ENCODE results near the gene FOXO6. TPM values are rescaled to one million over a fixed set of nuclear protein-coding genes. Genes with fewer than 3 reads are reported as not detected.

The FOXO6 gene
- total RNA-seq, 1 donor from 2014 or later = not detected

DNA sequence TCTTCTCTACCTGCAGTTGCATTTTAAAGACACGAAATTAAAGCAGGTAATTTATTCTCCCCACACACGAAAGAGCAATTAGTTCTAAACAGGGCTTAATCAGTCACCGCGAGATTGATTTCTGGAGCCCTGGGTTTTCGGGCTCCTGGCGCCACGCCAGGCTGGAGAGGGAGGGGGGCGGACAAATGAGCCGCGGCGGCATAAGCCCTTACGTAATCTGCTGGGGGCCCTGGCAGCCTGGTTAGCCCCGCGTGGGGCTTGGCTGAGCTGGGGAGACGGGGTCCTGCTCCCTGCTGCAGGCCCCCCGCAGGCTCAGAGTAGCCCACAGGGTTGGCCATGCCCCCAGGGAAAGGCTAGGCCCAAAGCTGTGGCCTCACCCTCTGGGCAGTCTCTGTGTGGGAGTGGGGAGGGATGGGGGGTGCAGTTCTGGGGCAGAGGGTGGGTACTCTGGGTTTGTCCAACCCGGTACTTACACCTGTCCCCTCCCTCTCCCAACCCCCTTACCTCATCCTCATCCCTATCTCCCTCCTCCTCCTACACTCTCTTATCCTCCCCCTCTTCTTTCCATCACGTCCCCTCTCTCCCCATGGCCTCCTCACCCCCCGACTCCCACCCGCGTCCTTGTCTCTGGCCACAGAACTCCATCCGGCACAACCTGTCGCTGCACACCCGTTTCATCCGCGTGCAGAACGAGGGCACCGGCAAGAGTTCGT, 19.9 kb downstream of the FOXO6 start:
- DNase-seq (ENCODE audit: low spot score) = no peak

DNA sequence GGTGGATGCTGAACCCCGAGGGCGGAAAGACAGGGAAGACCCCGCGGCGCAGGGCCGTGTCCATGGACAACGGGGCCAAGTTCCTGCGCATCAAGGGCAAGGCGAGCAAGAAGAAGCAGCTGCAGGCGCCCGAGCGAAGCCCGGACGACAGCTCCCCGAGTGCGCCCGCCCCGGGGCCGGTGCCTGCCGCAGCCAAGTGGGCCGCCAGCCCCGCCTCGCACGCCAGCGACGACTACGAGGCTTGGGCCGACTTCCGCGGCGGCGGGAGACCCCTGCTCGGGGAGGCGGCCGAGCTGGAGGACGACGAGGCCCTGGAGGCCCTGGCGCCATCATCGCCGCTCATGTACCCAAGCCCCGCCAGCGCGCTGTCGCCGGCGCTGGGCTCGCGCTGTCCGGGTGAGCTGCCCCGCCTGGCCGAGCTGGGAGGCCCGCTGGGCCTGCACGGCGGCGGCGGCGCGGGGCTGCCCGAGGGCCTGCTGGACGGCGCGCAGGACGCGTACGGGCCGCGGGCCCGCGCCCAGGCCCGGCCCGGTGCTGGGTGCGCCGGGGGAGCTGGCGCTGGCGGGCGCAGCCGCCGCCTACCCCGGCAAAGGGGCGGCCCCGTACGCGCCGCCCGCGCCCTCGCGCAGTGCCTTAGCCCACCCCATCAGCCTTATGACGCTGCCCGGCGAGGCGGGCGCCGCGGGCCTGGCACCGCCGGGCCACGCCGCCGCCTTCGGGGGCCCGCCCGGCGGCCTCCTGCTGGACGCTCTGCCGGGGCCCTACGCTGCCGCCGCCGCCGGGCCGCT, 20.7 kb downstream of the FOXO6 start:
- no peak for DNase-seq (ENCODE audit: low spot score)

DNA sequence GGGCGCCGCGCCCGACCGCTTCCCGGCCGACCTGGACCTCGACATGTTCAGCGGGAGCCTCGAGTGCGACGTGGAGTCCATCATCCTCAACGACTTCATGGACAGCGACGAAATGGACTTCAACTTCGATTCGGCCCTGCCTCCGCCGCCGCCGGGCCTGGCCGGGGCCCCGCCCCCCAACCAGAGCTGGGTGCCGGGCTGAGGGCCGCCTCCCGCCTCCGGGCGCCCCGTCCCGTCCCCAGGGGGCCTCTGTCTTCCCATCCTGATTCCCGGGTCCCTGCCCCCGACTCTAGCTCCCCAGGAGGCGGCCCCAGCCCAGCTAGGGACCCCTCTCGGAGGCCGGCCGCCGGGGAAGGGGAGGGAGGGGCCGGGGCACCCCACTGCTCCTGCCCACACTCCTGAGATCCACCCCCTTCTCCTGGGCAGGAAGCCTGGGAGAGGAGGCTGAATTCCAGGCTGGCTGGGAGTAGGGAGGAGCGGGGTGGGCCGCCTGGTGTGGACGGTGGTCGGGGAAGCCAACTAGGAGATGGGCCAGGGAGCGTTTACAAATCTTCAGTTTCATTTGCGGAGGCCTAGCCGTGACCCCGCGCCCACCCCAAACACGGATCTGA, 21.4 kb downstream of the FOXO6 start:
- DNase-seq (ENCODE audit: low spot score) = peak; percentile 91

DNA sequence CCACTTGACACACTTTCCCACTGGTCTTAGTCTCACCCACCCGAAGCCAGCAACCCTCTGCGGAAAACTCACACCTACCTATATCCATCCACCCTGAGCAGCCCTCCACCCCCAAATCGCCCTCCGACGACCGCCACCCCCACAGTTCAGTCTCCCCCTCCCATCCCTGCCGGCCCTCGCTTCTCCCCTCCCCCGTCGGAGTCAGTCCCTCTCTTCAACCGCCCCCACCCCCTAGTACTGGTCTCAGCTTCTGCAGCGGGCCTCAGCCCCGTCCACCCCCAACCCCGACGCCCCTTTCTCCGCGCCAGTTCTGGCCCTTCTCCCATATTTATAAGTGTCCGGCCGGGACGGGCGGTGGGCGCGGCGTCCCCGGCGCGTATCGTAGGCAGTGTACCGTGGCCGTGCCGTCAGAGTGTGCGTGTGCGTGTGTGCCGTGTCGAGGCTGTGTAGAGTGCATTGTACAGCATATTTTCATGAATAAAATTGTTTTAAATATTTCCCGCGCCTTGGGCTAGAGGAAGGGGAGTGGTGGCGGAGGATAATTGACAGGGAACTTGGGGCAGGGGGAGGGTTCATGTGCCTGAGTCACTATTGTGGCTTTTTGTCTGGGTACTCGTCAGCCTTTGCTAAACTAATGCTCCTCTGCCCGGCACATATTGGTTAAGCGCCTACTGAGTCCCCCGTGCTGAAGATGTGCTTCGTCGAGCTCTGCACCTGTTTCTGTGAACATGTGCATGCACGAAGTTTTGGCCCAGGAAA, 22.0 kb downstream of the FOXO6 start:
- no peak for DNase-seq (ENCODE audit: low spot score)

DNA sequence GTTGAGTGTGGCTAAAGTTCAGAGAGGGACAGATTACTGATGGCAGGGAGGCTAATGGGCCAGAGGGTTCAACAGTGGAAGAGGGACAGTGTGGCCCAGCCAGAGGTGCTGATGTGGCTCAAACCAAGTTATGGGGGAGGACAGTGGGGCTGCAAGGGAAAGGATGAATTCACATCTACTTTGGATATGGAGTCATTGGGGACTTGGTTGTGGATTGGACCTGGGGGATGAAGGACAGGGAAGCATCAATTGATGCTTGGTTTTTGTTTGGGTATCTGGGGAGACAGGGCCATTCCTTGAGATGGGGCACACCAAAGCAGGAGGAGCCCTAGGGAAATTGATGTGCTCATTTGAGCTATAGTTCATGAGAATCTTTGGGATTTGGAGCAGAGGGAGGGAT, 23.3 kb downstream of the FOXO6 start:
- no peak for DNase-seq (ENCODE audit: low spot score)

DNA sequence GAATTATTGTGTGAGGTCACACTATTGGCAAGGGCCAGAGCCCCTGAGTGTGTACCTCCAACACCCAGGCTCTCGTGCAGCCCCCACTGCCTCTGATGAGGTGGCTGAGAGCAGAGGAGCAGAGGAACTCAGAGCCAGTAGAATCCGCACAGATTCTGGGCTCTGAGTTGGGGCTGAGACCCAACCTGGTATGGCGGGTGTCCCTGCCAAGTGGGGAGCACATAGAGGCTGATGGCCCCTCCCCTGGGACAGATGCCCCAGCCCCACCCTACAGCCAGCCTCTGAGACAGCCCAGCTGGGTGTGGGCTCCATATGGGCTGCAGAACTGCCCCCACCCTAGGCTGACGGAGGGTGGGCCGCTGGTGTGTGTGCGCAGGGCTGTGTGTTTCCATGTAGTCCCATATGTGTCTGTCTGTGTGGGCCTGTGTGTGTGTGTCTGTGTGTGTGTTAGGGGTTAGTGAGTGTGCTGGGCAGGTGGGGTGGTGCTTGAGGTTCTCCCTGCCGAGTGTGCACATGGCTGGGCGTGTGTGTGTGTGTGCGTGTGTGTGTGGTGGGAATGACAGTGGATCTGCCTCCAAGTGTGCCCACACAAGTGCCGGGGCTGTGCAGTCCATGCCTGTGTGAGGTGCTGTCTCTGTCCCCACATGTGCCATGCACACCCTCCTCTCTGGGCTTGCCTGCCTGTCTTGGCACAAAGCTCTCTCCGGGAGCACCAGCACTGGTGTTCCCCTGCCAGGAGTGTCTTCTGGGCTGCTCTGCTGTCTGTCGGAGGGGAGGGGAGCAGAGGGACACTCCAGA, 24.4 kb downstream of the FOXO6 start:
- DNase-seq (ENCODE audit: low spot score) = no peak

DNA sequence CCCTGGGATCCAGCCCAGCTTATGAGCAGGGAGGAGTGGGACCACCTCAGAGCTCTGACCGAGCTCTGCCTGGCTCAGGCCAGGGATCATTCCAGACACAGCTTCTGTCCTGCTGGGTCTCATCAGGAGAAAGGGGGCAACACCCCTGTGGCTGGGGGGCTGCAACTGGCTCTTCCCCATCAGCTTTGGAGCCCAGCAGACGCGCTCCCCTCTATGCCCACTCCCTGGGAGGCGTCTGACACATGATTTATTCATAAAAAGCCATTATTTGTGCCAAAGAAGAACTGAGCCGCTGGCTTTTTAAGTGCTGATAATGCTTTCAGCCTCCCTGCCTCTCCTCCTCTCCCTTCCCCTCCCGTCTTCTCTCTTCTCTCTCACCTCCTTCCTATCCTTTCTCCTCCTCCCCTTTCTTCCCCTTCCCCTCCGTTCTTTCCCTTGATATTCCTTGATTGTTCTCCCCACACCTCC, 25.0 kb downstream of the FOXO6 start:
- no peak for DNase-seq (ENCODE audit: low spot score)

DNA sequence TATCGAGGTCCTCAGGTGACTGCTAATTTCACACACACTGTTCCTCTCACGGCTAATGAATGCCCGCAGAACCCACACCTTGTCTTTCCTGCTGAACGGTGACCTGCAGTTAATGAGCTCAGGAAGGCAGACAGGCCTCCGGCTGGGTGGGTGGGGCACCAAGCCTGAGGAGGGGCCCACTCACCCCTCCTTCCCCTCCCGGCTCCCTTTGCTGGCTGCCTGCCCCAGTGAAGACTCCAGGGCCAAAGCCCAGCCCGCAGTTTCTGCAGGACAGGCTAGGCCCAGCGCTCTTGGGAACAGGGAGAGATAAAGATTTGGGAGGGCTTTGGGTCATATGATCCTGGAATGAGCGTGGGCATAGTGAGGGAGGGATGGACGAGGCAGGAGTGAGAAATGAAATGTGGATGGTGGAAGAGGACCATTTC, 26.4 kb downstream of the FOXO6 start:
- no peak for DNase-seq (ENCODE audit: low spot score)

DNA sequence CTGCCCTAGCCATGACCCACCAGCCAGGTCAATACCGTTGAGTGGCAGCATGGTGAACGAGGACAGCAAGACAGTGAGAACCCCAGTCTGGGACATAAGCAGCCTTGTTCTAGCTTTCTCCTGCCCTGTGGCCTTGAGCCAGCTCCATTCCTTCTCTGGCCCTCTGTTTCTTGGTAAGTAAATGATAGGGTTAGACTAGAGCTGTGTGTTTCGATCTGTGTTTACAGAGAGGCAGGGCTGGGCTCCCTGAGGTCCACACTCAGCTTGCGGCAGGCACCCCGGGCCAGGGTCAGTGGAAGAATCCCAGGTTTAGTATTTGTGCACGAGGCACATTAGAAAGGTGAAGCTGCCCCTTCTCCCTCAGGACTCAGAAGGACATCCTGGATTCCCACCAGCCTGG, 27.3 kb downstream of the FOXO6 start:
- no peak for DNase-seq (ENCODE audit: low spot score)

DNA sequence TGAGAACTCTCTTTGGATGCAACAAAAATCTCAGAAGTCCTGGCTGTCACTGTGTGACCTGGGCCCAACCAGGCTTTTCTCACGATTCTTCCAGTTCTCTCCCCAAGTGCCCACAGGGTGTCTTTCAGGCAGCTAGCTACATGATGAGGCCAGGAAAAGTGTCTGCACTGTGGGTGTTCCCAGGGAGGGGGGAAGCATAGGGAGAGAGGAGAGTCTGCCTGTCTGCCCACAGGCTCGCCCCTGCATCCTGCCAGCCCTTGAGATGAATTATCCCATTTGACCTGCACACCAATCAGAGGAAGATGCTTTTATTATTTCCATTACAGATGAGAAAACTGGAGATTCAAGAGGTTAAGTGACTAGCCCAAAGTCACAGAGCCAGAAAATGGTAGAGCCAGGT, 27.8 kb downstream of the FOXO6 start:
- DNase-seq (ENCODE audit: low spot score) = no peak

DNA sequence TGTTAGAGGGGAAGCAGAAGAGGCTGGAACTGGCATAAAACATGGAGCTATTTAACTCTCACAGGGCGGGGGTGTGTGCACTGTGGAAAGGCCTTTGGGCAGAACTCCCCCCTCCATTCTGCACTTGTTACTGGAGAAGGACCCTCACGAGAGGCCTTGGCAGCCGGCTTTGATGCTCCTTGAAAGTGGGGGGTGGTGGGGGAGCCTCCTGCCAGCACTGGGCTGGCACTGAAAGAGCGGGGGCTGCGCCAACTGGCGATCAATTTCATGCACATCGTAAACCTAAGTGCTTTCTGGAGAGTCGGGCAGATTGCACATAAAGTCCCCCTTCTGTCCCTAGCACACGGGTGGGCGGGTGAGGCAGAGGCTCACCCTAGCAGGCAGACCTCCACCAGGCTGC, 28.9 kb downstream of the FOXO6 start:
- no peak for DNase-seq (ENCODE audit: low spot score)

DNA sequence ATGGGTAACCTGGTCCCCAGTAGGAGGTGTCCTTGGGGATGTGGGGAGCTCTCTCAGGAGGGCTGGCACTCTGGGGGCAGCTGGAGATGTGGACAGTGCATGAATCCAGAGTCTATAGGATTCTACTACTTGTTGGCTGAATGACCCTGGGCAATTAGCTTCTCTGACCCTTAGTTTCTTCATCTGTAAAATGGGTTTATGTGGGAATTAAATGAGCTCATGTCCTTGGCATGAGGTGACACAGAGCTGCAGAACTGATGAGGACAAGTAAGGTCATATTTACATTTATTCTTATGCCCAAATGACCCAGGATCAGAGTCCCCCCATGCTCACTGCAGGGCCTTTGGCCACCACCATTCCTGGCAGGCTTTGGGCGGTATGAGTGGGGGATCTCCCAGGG, 29.3 kb downstream of the FOXO6 start:
- no peak for DNase-seq (ENCODE audit: low spot score)

DNA sequence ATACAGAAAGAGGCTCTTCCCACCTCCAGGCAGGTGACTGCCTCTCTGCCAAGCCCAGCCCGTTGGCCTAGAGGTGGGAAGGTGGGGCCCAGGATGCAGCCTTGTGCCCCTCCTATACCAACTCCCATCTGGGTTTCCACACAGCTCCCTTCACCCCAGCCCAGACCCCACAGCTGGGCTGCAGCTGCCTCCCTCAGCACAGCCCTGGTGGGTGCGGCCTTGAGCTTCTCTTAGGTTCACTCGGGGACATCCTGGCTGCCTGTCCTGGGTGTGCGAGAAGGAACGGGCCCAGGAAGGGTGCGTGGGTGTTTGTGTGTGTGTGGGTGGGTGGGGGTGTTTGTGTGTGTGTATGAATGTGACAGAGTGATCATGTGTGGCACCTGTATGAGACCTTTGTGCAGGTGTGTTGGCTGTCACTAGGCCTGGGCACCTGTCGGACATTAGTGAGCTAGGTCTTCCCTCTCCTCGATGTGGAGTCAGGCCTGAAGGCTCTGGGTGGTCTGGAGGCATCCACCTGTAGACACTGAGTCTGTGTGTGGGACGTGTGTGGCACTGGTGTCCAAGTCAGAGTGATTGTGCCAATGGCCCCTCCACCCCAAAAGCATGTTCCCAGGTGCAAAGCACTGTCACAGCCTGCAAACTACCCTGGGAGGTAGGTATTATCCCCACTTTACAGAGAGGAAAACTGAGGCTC, 30.7 kb downstream of the FOXO6 start:
- DNase-seq (ENCODE audit: low spot score) = no peak

DNA sequence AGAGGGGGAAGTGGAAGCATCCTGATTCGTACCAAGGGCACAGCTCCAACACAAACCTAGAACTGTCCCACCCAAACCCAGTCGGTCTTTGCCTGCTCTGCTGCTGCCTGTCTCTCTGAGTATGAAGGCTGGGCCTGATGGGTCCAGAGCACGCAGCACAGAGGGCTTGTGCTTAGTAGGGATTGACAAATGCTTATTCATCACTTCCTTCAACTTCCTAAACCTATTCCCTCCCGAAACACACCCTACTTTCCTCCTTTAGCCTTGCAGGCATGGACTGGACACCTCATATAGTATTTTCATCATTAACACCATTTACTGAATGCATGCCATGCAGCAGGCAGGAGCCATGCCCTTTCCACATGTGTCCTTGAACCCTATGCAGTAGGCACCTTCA, 31.3 kb downstream of the FOXO6 start:
- no peak for DNase-seq (ENCODE audit: low spot score)

DNA sequence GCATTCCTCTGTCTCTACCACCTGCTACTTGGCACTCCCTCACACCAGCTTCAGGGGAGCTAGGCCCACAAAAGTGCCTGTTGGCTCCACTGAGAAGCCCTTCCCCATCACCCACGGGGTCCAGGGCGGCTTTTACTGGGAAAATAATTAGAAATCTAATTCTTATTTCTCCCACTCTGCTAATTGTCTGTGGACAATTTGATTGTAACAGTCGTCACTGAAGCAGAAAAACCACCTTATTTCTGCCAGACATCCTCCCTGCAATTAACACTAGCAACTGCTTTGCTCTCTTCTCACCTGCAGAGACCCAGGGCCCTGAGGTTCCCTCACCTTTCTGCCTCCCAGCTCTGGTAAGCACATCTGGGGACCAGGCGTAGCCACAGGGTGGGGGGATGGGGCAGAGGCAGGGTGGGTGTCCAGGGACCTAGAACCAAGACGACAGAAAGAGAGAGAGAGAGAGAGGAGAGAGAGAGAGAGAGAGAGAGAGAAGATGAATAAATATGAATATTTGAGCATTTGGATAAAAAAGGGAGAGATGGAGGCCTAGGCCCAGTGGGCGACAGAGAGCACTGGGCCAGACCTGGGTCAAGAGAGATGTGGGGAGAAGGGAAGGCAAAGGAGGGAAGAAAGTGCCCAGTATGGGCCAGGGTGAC, 32.6 kb downstream of the FOXO6 start:
- DNase-seq (ENCODE audit: low spot score) = no peak

DNA sequence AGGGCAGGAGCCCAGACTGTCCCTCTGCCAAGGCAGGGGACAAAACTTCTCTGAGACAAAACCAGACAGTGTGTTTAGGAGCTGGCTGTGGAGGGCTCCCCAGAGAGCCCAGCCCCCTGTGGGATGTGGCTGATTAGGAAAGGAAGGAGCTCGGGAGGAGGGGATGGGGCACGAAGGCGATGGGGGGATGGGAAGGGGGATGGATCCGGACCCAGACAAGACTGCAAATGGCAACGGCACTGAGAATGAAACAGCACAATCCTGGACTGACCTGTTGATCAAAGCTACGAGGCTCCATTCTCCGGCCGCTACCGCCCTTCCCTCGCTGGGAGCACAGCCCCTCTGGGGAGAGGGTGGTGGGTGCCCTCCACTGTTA, 33.1 kb downstream of the FOXO6 start:
- no peak for DNase-seq (ENCODE audit: low spot score)

DNA sequence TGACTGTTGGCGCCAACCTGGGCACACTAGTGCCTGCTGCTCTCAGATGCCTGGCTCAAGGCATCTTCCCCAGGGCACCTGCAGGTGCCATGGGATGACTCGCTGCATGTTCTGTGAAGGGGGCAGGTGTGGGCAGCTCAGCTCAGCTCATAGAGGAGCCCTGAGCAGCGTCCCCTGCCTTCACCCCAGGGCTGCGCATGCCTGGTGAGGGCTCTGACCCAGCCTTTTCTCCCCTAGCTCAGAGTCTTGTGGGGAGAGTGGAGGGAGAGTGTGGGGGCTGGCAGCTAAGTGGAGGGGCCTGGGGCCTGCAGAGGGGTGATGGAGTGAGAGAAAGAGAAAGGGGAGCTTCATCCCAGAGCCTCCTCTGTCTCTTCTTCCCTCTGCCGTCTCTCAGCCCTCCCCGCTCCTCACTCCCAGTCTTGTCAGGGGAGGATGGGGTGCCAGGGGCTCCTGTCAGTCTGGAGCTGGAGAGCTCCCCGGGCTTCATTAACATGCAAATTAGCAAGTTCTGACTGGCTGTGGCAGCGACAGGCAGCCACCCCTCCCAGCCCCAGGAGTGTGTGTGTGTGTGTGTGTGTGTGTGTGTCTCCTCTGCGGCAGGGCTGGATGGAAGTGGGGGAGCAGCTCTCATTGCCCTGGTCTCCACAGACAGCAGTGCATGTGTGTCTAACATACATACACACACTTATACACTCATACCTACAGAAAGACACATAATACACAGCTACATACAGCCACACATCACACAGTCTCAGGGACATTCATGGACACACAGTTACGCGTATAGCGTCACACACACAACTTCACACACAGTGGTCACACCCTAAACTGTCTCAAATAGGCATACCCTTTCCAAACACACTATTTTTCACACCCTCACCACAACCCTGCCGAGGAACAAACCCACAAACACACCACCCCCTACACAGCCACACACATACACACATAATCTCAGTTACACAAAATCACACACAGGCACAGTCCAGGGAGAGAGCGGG, 34.0 kb downstream of the FOXO6 start:
- no peak for DNase-seq (ENCODE audit: low spot score)

DNA sequence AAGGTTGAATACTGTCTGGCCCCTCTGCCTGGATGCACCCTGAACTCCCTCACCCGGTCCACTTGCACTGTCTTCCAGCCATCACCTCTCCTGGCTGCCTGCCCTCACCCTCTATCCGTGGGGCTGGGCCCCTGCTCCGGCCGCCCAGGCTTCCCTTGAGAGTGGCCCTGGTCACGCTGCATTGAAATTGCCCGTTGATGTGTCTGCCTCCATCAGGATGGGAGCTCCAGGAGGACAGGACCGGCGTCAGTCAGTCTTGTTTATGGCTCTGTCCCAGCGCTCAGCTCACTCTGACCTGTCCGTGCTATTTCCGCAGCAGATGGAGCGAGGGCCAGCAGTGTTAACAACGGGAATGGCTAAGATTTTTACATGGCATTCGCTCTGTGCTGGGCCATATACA, 34.9 kb downstream of the FOXO6 start:
- no peak for DNase-seq (ENCODE audit: low spot score)
